HEK293T (cell line): ENCODE data around the gene ZCWPW2.
A peak's percentile ranks its signal among the peaks of the same experiment; 100 is the strongest.

ENCODE experiments used
- CTCF ChIA-PET: fragments of 350-600 bp; formaldehyde crosslinking; extraction: SDS; loops from one replicate; lab custom pipeline; 2021; ENCODE audit warnings: antibody characterized with exemption, inconsistent platforms; lab: Yijun Ruan, JAX
- POLR2A ChIA-PET: fragments of 350-600 bp; formaldehyde crosslinking; extraction: SDS; loops from one replicate; lab custom pipeline; 2020; ENCODE audit warnings: antibody characterized with exemption, inconsistent platforms; lab: Yijun Ruan, JAX
- DNase-seq: peaks from one replicate; pipeline ENCODE4 v3.0.0; 2012; ENCODE audit warnings: mixed read lengths; ENCODE audit errors: extremely low spot score
- ARNT ChIP-seq: fragments of 450-650 bp; IDR thresholded peaks from 2 replicates; pipeline ENCODE4 v1.6.1; 2017; ENCODE audit warnings: mild to moderate bottlenecking
- BHLHE40 ChIP-seq: fragments of 450-650 bp; IDR thresholded peaks from 2 replicates; pipeline ENCODE4 v1.6.1; 2016; ENCODE audit warnings: mild to moderate bottlenecking, moderate library complexity, borderline replicate concordance
- CTBP1 ChIP-seq: fragments of 450-650 bp; IDR thresholded peaks from 2 replicates; pipeline ENCODE4 v1.6.1; 2016; ENCODE audit warnings: borderline replicate concordance
- ELF4 ChIP-seq: fragments of 450-650 bp; IDR thresholded peaks from 2 replicates; pipeline ENCODE4 v1.6.1; 2017; ENCODE audit warnings: antibody characterized with exemption
- FOXA1 ChIP-seq: fragments of 450-650 bp; IDR thresholded peaks from 2 replicates; pipeline ENCODE4 v1.6.1; 2016; ENCODE audit warnings: mild to moderate bottlenecking
- FOXK2 ChIP-seq: fragments of 450-650 bp; IDR thresholded peaks from 2 replicates; pipeline ENCODE4 v1.6.1; 2016; ENCODE audit warnings: mild to moderate bottlenecking
- FOXM1 ChIP-seq: fragments of 450-650 bp; IDR thresholded peaks from 2 replicates; pipeline ENCODE4 v1.6.1; 2017; ENCODE audit warnings: mild to moderate bottlenecking, borderline replicate concordance
- HDGF ChIP-seq: fragments of 450-650 bp; IDR thresholded peaks from 2 replicates; pipeline ENCODE4 v1.6.1; 2017; ENCODE audit warnings: antibody characterized with exemption, borderline replicate concordance
- L3MBTL2 ChIP-seq: fragments of 450-650 bp; conservative IDR thresholded peaks from 2 replicates; pipeline ENCODE4 v1.6.1; 2016; ENCODE audit warnings: mild to moderate bottlenecking
- LEF1 ChIP-seq: fragments of 450-650 bp; IDR thresholded peaks from 2 replicates; pipeline ENCODE4 v1.6.1; 2017; ENCODE audit warnings: mild to moderate bottlenecking, borderline replicate concordance
- NFRKB ChIP-seq: fragments of 450-650 bp; IDR thresholded peaks from 2 replicates; pipeline ENCODE4 v1.6.1; 2016; ENCODE audit warnings: mild to moderate bottlenecking, moderate library complexity
- PKNOX1 ChIP-seq: fragments of 450-650 bp; IDR thresholded peaks from 2 replicates; pipeline ENCODE4 v1.6.1; 2016
- SP1 ChIP-seq: fragments of 450-650 bp; IDR thresholded peaks from 2 replicates; pipeline ENCODE4 v1.6.1; 2017
- SUZ12 ChIP-seq: fragments of 450-650 bp; IDR thresholded peaks from 2 replicates; pipeline ENCODE4 v1.6.1; 2016; ENCODE audit warnings: mild to moderate bottlenecking
- TARDBP ChIP-seq: fragments of 450-650 bp; IDR thresholded peaks from 2 replicates; pipeline ENCODE4 v1.6.1; 2016
- ZNF384 ChIP-seq: fragments of 450-650 bp; IDR thresholded peaks from 2 replicates; pipeline ENCODE4 v1.6.1; 2016

Gene ZCWPW2

GRCh38 chr3:28574036-28574435 is 225.5 kb downstream of the ZCWPW2 start:
- POLR2A ChIA-PET, result no interaction called here
- DNase-seq, result no peak
- TF ChIP-seq LEF1, result no peak
- no peak for TF ChIP-seq PKNOX1
- no peak for TF ChIP-seq FOXA1
- no peak for TF ChIP-seq ZNF384
- TF ChIP-seq TARDBP, result no peak
- no peak for TF ChIP-seq CTBP1
- no peak for TF ChIP-seq ARNT
- TF ChIP-seq FOXK2, result no peak
- TF ChIP-seq L3MBTL2, result no peak
- no peak for TF ChIP-seq NFRKB
- TF ChIP-seq SP1, result no peak
- no peak for TF ChIP-seq ELF4
- CTCF ChIA-PET, result no interaction called here

- TF ChIP-seq FOXA1 (no peak), PKNOX1 (no peak), ARNT (no peak), FOXK2 (no peak), LEF1 (no peak), BHLHE40 (no peak), HDGF (no peak), L3MBTL2 (no peak), NFRKB (no peak), SUZ12 (no peak), FOXM1 (no peak), ZNF384 (no peak), TARDBP (no peak)
- CTCF ChIA-PET, result no interaction called here
- DNase-seq, result peak; percentile 26
- POLR2A ChIA-PET, result interaction anchor here (1.2 kb wide), 1 partner anchor 25 kb away, joined by 3 read pairs; no protein-coding TSS in a partner anchor
Observed at GRCh38 chr3:28575100-28575745, 226.7 kb downstream of the ZCWPW2 start.
